HG03558 (cell line): ENCODE results near the gene EXO1.
A peak's percentile ranks its signal among the peaks of the same experiment; 100 is the strongest.
"Not testable (repeated sequence)": the region's sequence is repeated elsewhere in the genome, so short reads cannot be mapped to it uniquely, and the experiment has no call there.

Source experiments
- ATAC-seq: cut with Tn5 transposase; IDR thresholded peaks from one replicate; pipeline ENCODE4 v1.9.1; 2021; ENCODE audit warnings: moderate number of reproducible peaks; ENCODE audit not compliant: unreplicated experiment; ENCODE audit errors: extremely low read depth

The EXO1 gene

DNA sequence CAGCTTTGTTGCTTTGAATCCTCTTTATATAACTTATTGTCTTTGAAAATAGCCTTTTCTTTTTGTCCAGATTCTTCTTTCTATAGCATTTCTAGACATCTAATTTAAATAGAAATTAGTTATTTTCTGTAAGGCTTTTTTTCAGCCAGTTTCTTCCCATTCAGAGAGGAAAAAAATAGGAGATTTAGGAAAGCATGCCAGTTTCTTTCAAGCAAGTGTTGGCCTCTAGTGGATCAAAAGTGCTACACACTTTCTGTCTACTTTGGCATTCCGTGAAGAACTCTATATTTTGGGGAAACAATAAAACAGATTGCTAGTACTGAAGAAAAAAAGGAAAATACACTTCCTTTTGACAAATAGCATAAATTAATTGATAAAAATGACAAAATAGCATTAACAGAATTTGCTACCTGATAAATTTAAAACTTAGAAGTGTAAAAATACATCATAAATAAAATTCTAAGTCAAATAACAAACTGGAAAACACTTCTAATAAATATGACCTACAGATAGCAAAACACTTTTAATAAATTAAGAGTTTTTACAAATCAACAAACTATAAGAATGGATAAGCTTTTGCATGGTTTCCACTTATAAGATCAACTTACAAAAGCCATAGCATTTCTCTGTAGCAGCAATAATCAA is 13.1 kb upstream of the EXO1 start:
- no peak for ATAC-seq

GRCh38 chr1:241836941-241837340 is 11.1 kb upstream of the EXO1 start:
- no peak for ATAC-seq

GRCh38 chr1:241837416-241837815 is 10.6 kb upstream of the EXO1 start:
- no peak for ATAC-seq

DNA sequence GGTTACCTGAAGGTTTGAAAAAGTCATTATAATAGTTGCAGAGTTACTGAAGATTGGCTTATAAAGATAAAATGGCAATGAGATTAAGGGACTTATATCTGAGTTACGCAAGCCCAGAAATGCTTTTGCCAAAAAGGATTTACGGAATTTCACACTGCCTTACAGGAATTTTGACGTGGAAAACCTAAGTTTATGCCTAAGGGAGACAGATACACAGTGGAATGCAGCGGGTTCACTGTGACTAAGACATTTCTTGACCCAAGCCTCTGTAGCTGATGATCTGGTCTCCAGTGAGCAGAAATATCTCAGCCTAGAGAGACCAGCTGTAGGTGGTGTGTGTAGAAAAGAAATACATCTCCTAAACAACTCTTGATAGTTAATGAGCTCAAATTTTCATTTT is 10.1 kb upstream of the EXO1 start:
- no peak for ATAC-seq

DNA sequence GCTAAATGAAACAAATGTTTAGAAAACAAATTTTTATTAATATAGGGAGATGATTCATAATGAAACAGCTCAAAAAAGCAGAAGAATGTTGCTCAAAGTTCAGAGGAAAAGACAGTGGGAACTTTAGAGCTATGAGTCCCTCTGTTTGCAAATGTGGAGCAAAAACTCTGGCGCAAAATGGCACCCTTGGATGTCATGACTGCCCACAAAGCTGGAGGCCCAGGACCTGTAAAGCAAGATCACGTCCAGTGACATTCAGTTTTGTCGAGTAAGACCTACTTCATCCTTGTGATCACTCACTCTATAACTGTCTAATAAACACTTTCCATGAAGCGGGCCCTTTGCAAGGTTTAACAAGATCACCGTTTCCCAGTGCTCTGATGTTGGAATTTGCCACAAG is 9.1 kb upstream of the EXO1 start:
- no peak for ATAC-seq

DNA sequence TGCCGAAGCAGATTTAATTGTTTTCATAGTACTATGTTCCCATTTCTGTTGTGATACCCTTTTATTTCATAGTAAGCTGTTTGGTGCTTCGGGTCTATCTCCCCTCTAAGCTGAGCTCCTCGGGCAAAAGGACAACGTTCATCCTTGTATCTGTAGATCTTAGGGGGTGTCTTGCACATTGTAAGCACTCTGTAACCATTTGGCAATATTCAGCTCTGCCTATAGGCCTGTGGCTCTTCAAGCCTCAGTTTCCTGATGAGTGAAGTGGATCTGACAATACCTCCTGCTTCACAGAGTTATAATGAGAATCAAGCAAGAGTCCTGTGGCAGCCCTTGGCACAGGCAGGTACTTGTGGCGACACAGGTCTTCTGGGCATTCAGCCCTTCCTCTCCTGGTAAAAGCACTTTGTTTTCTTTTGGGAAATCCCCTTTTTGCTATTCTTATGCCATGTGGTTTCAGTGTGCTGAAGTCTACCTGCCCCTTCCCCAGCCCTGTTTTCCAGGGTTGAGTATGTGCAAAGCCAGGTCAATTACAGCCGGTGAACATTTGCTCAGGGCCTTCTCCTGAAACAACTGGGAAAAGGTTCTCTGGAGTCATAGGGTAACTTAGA is 8.5 kb upstream of the EXO1 start:
- ATAC-seq, result peak; percentile 56

GRCh38 chr1:241840164-241840563 is 7.8 kb upstream of the EXO1 start:
- ATAC-seq, result no peak

GRCh38 chr1:241841691-241842090 is 6.3 kb upstream of the EXO1 start:
- ATAC-seq, result no peak

DNA sequence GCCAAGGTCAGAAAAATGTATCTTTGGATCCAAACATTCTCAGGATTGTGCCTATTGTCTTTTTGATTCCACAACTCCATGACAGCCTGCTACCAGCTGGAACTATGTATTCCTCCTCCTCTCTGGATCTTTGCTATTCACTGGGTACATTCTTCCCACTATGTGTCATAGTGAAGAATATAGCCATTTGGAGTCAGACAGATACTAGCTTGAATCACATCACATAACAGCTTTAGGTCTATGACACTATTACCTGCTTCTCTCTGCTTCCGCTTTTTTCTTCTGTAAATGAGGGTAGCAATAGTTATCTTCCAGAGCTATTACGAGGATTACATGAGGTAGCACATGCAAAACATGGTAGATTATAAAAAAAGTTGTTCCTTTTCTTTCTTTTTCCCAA is 5.4 kb upstream of the EXO1 start:
- no peak for ATAC-seq

- no peak for ATAC-seq
These were observed 3.4 kb upstream of the EXO1 start for GRCh38 chr1:241844593-241844992.

- ATAC-seq, result no peak
These were observed 1.6 kb upstream of the EXO1 start for GRCh38 chr1:241846375-241846774.

- no peak for ATAC-seq
These were observed 1.0 kb upstream of the EXO1 start for GRCh38 chr1:241846862-241847539.

GRCh38 chr1:241847540-241847795 is 536 bp upstream of the EXO1 start:
- ATAC-seq, result no peak

GRCh38 chr1:241848686-241849344 is 811 bp downstream of the EXO1 start:
- no peak for ATAC-seq

GRCh38 chr1:241849345-241849695 is 1.3 kb downstream of the EXO1 start:
- ATAC-seq, result no peak

- not testable (repeated sequence) for ATAC-seq
These were observed 7.6 kb downstream of the EXO1 start for GRCh38 chr1:241855545-241856140.

DNA sequence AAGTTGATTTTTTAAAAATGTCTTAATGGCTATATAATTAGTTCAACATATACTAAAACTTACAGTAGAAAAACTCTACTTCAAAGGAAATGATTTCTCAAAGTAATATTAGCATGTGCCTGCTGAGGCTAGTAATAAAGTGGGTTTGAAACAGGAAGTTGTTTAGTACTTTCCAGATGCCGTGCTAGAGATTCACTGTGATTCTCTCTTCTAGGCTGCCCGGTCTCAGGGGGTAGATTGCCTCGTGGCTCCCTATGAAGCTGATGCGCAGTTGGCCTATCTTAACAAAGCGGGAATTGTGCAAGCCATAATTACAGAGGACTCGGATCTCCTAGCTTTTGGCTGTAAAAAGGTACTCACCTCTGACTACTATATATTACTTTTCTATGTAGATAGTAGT is 9.1 kb downstream of the EXO1 start:
- no peak for ATAC-seq

- ATAC-seq, result no peak
These were observed 12.9 kb downstream of the EXO1 start for GRCh38 chr1:241860922-241861321.

DNA sequence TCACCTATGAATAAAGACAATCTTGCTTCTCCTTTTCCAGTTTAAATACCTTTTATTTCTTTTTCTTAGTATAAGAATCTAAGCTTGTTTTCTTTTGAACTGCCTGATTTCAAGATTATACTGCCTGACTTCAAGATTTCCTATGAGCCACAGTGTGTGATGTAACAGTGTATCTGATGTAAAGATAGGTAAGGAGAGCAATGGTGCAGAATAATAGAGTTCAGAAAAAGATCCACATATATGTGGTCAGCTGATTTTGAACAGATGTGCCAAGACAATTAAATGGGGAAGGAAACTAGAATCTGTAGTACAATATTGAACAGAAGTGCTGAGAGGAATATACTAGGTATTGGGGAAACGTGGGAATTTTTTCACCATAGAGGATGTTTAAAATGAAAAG is 21.0 kb downstream of the EXO1 start:
- ATAC-seq, result no peak

DNA sequence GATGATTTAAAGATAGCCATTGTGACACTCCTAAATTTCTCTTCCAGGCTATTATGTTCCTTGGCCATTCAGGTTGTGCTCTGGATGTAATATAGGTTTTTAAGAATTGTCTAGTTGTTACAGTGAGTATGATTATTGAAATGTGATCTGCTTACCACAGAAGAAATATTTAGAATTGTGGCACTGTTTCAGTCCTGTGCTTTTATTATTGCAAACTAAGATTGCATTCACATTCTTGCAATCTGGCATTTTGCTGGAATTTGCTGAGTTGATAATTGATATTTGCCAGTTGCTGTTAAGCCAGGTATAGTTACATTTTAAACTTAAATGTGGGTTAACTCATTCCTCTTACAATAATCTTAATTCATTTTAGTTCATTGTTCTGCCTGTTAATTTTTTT is 22.3 kb downstream of the EXO1 start:
- no peak for ATAC-seq

- no peak for ATAC-seq
These were observed 22.9 kb downstream of the EXO1 start for GRCh38 chr1:241870746-241871430.
